Activated T-helper 1 cell treated with anti-CD3 and anti-CD28 coated beads, Interleukin-12 subunit alpha, Interleukin-12 subunit beta, Interleukin-2, Interleukin-4 antibody, amounts not matched to agents 30 ng/mL and 10 ng/mL and 1 ng/mL, durations not matched to agents 14 hours and 24 hours and 36 hours (primary cell): ENCODE measurements around the gene TIGD3. TPM values are rescaled to one million over a fixed set of nuclear protein-coding genes. Genes with fewer than 3 reads are reported as not detected.

ENCODE experiments used
- DNase-seq: peaks from one replicate; pipeline ENCODE4 v3.0.0; 2021; ENCODE audit warnings: low spot score
- H3K27ac Mint-ChIP-seq: one replicate; pipeline ENCODE4 v1.8.0; 2021; ENCODE audit warnings: mild to moderate bottlenecking, mixed read lengths
- H3K27me3 Mint-ChIP-seq: one replicate; pipeline ENCODE4 v1.8.0; 2022; ENCODE audit warnings: mild to moderate bottlenecking, moderate library complexity, mixed read lengths; ENCODE audit not compliant: insufficient read depth
- H3K36me3 Mint-ChIP-seq: one replicate; pipeline ENCODE4 v1.8.0; 2021; ENCODE audit warnings: low read depth, mixed read lengths
- H3K4me1 Mint-ChIP-seq: one replicate; pipeline ENCODE4 v1.8.0; 2021; ENCODE audit warnings: low read depth, mixed read lengths
- H3K4me3 Mint-ChIP-seq: one replicate; pipeline ENCODE4 v1.8.0; 2021; ENCODE audit warnings: mild to moderate bottlenecking, moderate library complexity, mixed read lengths
- H3K9me3 Mint-ChIP-seq: one replicate; pipeline ENCODE4 v1.8.0; 2021; ENCODE audit warnings: mixed read lengths
- intact Hi-C: fragments of 100-400 bp; cut with micrococcal nuclease; formaldehyde crosslinking; loops from one replicate; pipeline ENCODE4 v1.15.1; 2024
- total RNA-seq: library from RNA; stranded (reverse); gene quantifications from 2 replicates; pipeline ENCODE4 v1.2.3, GENCODE V29; 2022

Gene TIGD3, protein sequence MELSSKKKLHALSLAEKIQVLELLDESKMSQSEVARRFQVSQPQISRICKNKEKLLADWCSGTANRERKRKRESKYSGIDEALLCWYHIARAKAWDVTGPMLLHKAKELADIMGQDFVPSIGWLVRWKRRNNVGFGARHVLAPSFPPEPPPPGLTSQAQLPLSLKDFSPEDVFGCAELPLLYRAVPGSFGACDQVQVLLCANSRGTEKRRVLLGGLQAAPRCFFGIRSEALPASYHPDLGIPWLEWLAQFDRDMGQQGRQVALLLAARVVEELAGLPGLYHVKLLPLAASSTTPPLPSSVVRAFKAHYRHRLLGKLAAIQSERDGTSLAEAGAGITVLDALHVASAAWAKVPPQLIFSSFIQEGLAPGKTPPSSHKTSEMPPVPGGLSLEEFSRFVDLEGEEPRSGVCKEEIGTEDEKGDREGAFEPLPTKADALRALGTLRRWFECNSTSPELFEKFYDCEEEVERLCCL
- 1.1 TPM in 2 replicates for total RNA-seq

- Mint-ChIP-seq H3K4me1 (peaks cover 8% of the 10 kb centered on the region), H3K4me3 (peak within 1 kb of the TSS; percentile 89), H3K36me3 (peaks cover 9% of the 10 kb centered on the region), H3K27me3 (peaks cover 16% of the 10 kb centered on the region), H3K27ac (peak within 1 kb of the TSS; percentile 81), H3K9me3 (no peaks in the 10 kb centered on the region)
- intact Hi-C loops = loop anchor here (1.0 to 2.0 kb wide), 6 partner anchors 21 to 261 kb away; partner anchors contain the start of genes CDC42EP2, DPF2, PCNX3 and SLC25A45
- peak; percentile 93 for DNase-seq
These were observed at the start of gene TIGD3 for GRCh38 chr11:65354265-65355012. Gene TIGD3 (plus strand): TSS chr11:65354751. CDS start chr11:65355809, 1,058 bp downstream.

DNA sequence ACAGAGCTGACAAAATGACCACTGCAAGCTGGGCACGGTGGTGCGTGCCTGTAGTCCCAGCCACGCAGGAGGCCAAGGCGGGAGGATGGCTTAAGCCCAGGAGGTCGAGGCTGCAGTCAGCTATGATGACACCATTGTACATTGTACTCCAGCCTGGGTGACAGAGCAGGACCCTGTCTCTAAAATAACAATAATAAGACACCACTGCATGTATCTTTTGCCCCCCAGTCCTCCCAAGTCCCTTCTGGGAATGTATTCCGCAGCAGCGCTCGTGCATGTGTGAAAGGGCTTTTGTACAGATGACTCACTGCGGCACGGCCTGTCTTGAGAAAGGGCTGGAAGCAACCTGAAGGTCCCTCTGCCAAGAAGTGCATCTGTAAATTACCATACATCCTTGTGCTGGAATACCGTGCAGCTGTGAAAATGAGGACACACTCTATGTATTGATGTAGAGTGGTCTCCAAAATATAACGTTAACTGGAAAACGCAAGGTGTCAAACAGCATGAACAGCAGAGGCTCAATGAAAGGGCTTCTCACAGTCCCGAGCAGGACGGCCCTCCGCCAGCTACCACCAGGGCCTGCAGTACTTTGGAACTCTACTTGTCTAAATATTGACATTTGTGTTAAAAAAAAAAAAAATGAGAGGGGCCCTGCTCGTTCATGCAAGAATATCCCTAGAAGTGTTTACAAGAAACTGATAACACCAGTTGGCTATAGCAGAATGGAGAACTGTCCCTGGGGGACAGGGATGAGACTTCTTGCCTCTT lies 48.9 kb upstream of the TIGD3 start:
- Mint-ChIP-seq H3K4me1 (no peaks in the 10 kb centered on the region), H3K9me3 (no peaks in the 10 kb centered on the region), H3K36me3 (peaks cover 7% of the 10 kb centered on the region), H3K4me3 (no peak overlapping the region), H3K27me3 (no peaks in the 10 kb centered on the region), H3K27ac (no peak overlapping the region)
- intact Hi-C loops = no loop called here
- DNase-seq = no peak

DNA sequence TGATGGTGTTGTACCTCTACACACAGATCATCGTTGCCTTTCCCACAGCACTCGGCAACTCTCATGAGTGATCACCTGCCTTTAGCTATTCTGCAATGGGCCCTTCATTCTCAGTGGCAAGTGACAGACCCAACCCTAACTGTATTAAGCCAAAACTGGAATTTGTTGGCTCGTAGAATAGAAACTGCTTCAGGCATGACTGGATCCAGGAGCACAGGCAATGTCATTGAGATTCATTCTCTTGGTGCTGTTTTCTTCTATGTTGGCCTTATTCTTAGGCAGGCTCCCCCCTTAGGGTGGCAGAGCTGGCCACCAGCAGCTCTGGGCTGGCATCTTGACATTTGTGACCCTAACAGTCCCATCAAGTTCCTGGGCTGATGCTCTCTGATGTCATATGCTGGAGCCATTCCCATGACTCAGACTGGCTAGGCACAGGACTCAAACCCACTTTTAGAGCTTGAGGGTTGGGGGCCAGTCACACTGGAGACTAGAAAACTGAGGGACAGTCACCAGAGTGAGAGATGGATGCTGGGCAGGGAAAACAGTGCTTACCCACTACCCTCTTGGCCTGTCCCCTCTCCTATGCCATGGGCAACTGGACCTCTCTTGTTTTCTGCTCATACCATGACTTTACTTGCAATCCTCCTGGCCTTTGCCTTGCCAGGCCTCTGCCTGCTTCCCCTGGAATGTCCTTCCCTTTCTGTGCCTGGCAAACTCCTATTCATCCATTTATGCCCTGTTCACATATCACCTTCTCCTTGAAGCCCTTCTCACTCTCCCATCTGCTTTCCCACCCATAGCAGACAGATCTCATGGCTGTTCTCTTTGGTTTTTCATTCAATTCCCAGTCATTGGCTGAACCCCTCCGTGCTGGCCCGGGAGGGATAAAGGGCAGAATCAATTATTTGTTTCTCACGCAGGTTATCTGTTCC lies 47.0 kb upstream of the TIGD3 start:
- Mint-ChIP-seq H3K36me3 (peaks cover 5% of the 10 kb centered on the region), H3K27ac (no peak overlapping the region), H3K4me3 (no peak overlapping the region), H3K4me1 (no peaks in the 10 kb centered on the region), H3K27me3 (no peaks in the 10 kb centered on the region), H3K9me3 (no peaks in the 10 kb centered on the region)
- no peak for DNase-seq
- intact Hi-C loops = no loop called here

GRCh38 chr11:65308281-65308891 lies 46.2 kb upstream of the TIGD3 start:
- Mint-ChIP-seq H3K4me3 (no peak overlapping the region), H3K36me3 (peaks cover 5% of the 10 kb centered on the region), H3K9me3 (no peaks in the 10 kb centered on the region), H3K27ac (no peak overlapping the region), H3K27me3 (peaks cover 1% of the 10 kb centered on the region), H3K4me1 (no peaks in the 10 kb centered on the region)
- intact Hi-C loops = no loop called here
- no peak for DNase-seq

DNA sequence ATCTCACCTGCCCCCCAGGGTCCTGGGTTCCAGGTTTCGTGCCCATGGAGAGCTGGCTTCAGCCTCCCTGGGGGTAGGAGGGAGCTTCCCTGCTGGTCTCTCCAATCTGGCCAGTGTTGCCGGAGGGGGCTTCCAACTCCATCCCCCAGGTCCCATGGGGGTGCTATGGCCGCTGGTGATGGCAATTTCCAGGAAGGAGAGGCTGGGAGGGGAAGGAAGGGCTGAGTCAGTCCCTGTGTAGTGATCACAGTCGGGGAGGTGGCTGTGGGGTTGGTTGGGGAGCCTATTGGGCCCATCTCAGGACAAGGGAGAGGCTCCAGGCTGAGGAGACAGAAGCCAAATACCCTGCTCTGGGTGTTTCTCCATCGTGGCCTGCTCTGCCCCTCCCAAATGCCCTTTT lies 45.5 kb upstream of the TIGD3 start:
- Mint-ChIP-seq H3K4me1 (no peaks in the 10 kb centered on the region), H3K36me3 (peaks cover 3% of the 10 kb centered on the region), H3K27me3 (peaks cover 7% of the 10 kb centered on the region), H3K27ac (no peak overlapping the region), H3K4me3 (no peak overlapping the region), H3K9me3 (no peaks in the 10 kb centered on the region)
- intact Hi-C loops = no loop called here
- no peak for DNase-seq

- no peak overlapping the region for H3K27ac Mint-ChIP-seq
- DNase-seq = no peak
- intact Hi-C loops = no loop called here
- H3K4me1 Mint-ChIP-seq = no peaks in the 10 kb centered on the region
- H3K9me3 Mint-ChIP-seq = no peaks in the 10 kb centered on the region
- H3K27me3 Mint-ChIP-seq = peaks cover 10% of the 10 kb centered on the region
- H3K36me3 Mint-ChIP-seq = no peaks in the 10 kb centered on the region
- H3K4me3 Mint-ChIP-seq = no peak overlapping the region
These were observed 44.3 kb upstream of the TIGD3 start for GRCh38 chr11:65310215-65310614.

DNA sequence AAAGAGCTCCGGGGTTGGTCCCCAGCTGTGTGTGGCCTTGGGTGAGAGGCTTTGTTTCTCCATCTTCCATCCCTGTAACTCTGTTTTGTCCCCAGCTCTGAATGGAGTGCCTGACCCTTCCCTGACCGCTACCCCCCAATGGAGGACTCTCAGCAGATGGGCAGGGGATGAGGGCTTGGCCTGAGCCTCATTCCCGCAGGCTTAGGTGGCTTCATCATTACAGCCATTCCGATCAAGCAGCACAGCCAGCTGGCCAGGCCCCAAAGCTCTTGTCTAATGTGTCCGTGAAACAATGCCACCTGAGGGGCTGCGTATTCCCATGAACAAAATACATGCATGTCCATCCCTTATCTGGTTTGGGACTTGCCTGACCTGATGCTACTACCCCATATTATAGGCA lies 43.8 kb upstream of the TIGD3 start:
- no peaks in the 10 kb centered on the region for H3K36me3 Mint-ChIP-seq
- no peak overlapping the region for H3K4me3 Mint-ChIP-seq
- DNase-seq = no peak
- H3K27me3 Mint-ChIP-seq = peaks cover 10% of the 10 kb centered on the region
- no peaks in the 10 kb centered on the region for H3K9me3 Mint-ChIP-seq
- H3K27ac Mint-ChIP-seq = no peak overlapping the region
- peaks cover 1% of the 10 kb centered on the region for H3K4me1 Mint-ChIP-seq
- intact Hi-C loops = no loop called here

- intact Hi-C loops = no loop called here
- H3K27me3 Mint-ChIP-seq = peaks cover 10% of the 10 kb centered on the region
- no peaks in the 10 kb centered on the region for H3K9me3 Mint-ChIP-seq
- H3K36me3 Mint-ChIP-seq = no peaks in the 10 kb centered on the region
- DNase-seq = no peak
- no peak overlapping the region for H3K27ac Mint-ChIP-seq
- H3K4me1 Mint-ChIP-seq = peaks cover 6% of the 10 kb centered on the region
- H3K4me3 Mint-ChIP-seq = no peak overlapping the region
These were observed 43.3 kb upstream of the TIGD3 start for GRCh38 chr11:65311170-65311678.

- peaks cover 10% of the 10 kb centered on the region for H3K27me3 Mint-ChIP-seq
- no peaks in the 10 kb centered on the region for H3K36me3 Mint-ChIP-seq
- intact Hi-C loops = loop anchor here (1.0 to 2.0 kb wide), 8 partner anchors 19 to 196 kb away; partner anchors contain the start of genes DPF2, POLA2 and TIGD3
- no peak within 1 kb of the TSS for H3K27ac Mint-ChIP-seq
- H3K4me3 Mint-ChIP-seq = peak within 1 kb of the TSS; percentile 73
- peaks cover 7% of the 10 kb centered on the region for H3K4me1 Mint-ChIP-seq
- peak; percentile 72 for DNase-seq
- H3K9me3 Mint-ChIP-seq = no peaks in the 10 kb centered on the region
These were observed 39.9 kb upstream of the TIGD3 start, which contains the start of gene CDC42EP2 for GRCh38 chr11:65314501-65315203. Gene CDC42EP2 (plus strand): TSS chr11:65314866. CDS start chr11:65320899, 6,033 bp downstream.

- H3K9me3 Mint-ChIP-seq = no peaks in the 10 kb centered on the region
- peak overlapping the region; percentile 73 for H3K4me3 Mint-ChIP-seq
- intact Hi-C loops = loop anchor here (1.0 to 2.0 kb wide), 8 partner anchors 18 to 195 kb away; partner anchors contain the start of genes DPF2, POLA2 and TIGD3
- H3K36me3 Mint-ChIP-seq = no peaks in the 10 kb centered on the region
- H3K27me3 Mint-ChIP-seq = peaks cover 10% of the 10 kb centered on the region
- H3K4me1 Mint-ChIP-seq = peaks cover 7% of the 10 kb centered on the region
- no peak overlapping the region for H3K27ac Mint-ChIP-seq
- peak; percentile 72 for DNase-seq
These were observed 39.2 kb upstream of the TIGD3 start for GRCh38 chr11:65315204-65315865.
